B cell (primary cell): ENCODE measurements around the gene NOL3. TPM values are rescaled to one million over a fixed set of nuclear protein-coding genes. Genes with fewer than 3 reads are reported as not detected.

Experiments used
- ATAC-seq: fragments of 200-7000 bp; cut with Tn5 transposase; one replicate; pipeline ENCODE4 v1.10.0; 2021; ENCODE audit warnings: low read depth, mild to moderate bottlenecking, moderate number of reproducible peaks, moderate library complexity
- CTCF ChIA-PET: fragments of 350-600 bp; sonication (Branson Sonifier 250); formaldehyde crosslinking; loops from one replicate; lab custom pipeline; 2021; ENCODE audit warnings: antibody characterized with exemption, inconsistent platforms; lab: Charles Lee
- POLR2A ChIA-PET: fragments of 350-600 bp; sonication (Branson Sonifier 250); formaldehyde crosslinking; loops from one replicate; lab custom pipeline; 2021; ENCODE audit warnings: antibody characterized with exemption; lab: Charles Lee
- DNase-seq: peaks from one replicate; pipeline ENCODE4 v3.0.0; 2013
- H2AFZ ChIP-seq: 2 replicates; pipeline ENCODE4 v1.6.1; 2012; ENCODE audit warnings: mild to moderate bottlenecking, low read depth, low read length; ENCODE audit not compliant: insufficient read depth, poor library complexity, severe bottlenecking
- H3K27ac ChIP-seq, 2 donors: 1 replicate in 1 of 2; 2 replicates in 1 of 2; pipeline ENCODE4 v1.5.1; 2012 to 2013; ENCODE audit warnings: low read length in 2 of 2, mild to moderate bottlenecking in 2 of 2, moderate library complexity in 1 of 2
- H3K27me3 ChIP-seq, 4 experiments: fragments of 200-600 bp in 1 of 4; sonication (generic) in 1 of 4; replicated peaks in 1 of 4; 1 replicate in 2 of 4; 2 replicates in 2 of 4; pipeline versions ENCODE4 v1.6.1 to v1.7.0; 2013 to 2016; ENCODE audit warnings: low read length in 3 of 4, mild to moderate bottlenecking in 2 of 4, mixed read lengths in 1 of 4, moderate library complexity in 1 of 4; ENCODE audit not compliant: insufficient read depth in 4 of 4, control insufficient read depth in 3 of 4; ENCODE audit errors: control extremely low read depth in 1 of 4
- H3K36me3 ChIP-seq, 2 experiments: replicated peaks in 1 of 2; 1 replicate in 1 of 2; 2 replicates in 1 of 2; pipeline versions ENCODE4 v1.6.1 to v1.7.1; 2013; ENCODE audit warnings: low read length in 1 of 2; ENCODE audit not compliant: insufficient read depth in 2 of 2, control insufficient read depth in 1 of 2; ENCODE audit errors: control extremely low read depth in 1 of 2, extremely low read depth in 1 of 2
- H3K4me1 ChIP-seq, 2 donors: fragments of 200-600 bp in 1 of 2; sonication (generic) in 1 of 2; 1 replicate in 1 of 2; 2 replicates in 1 of 2; pipeline versions ENCODE4 v1.5.1 to v1.6.1; 2013 to 2017; ENCODE audit warnings: low read length in 2 of 2; ENCODE audit not compliant: control insufficient read depth in 2 of 2, insufficient read depth in 2 of 2
- H3K4me2 ChIP-seq: replicated peaks from 2 replicates; pipeline ENCODE3; 2012; ENCODE audit warnings: mild to moderate bottlenecking, low read depth, low read length; ENCODE audit not compliant: poor library complexity, severe bottlenecking
- H3K4me3 ChIP-seq, 5 experiments: fragments of 200-600 bp in 1 of 5; sonication (generic) in 1 of 5; 1 replicate in 3 of 5; 2 replicates in 2 of 5; pipeline versions ENCODE4 v1.5.1 to v1.7.0; 2011 to 2016; ENCODE audit warnings: low read length in 4 of 5, mild to moderate bottlenecking in 4 of 5, low read depth in 2 of 5, control low read depth in 1 of 5, moderate library complexity in 1 of 5; ENCODE audit not compliant: insufficient read depth in 1 of 5; ENCODE audit errors: control extremely low read depth in 1 of 5, extremely low read depth in 1 of 5
- H3K79me2 ChIP-seq: fragments of 200-600 bp; sonication (generic); one replicate; pipeline ENCODE4 v1.6.0; 2016; ENCODE audit warnings: low read length; ENCODE audit not compliant: control insufficient read depth, insufficient read depth
- H3K9ac ChIP-seq: fragments of 200-600 bp; sonication (generic); 2 replicates; pipeline ENCODE4 v1.6.1; 2017; ENCODE audit warnings: mild to moderate bottlenecking, low read length, moderate library complexity
- H3K9me3 ChIP-seq, 3 donors: one replicate each; pipeline versions ENCODE4 v1.6.1 to v1.7.1; 2013; ENCODE audit warnings: low read length in 2 of 3; ENCODE audit not compliant: control insufficient read depth in 2 of 3, insufficient read depth in 1 of 3; ENCODE audit errors: control extremely low read depth in 1 of 3
- H4K20me1 ChIP-seq: 2 replicates; pipeline ENCODE4 v1.6.0; 2012; ENCODE audit warnings: mild to moderate bottlenecking, low read length; ENCODE audit not compliant: insufficient read depth, control insufficient read depth, poor library complexity, severe bottlenecking
- H3K27ac Mint-ChIP-seq: one replicate; pipeline ENCODE4 v1.8.0; 2021; ENCODE audit warnings: mixed read lengths
- H3K27me3 Mint-ChIP-seq: one replicate; pipeline ENCODE4 v1.8.0; 2021; ENCODE audit warnings: mixed read lengths
- H3K4me1 Mint-ChIP-seq: one replicate; pipeline ENCODE4 v1.8.0; 2021; ENCODE audit warnings: mixed read lengths
- H3K4me3 Mint-ChIP-seq: one replicate; pipeline ENCODE4 v1.8.0; 2021; ENCODE audit warnings: mixed read lengths
- H3K9me3 Mint-ChIP-seq: one replicate; pipeline ENCODE4 v1.8.0; 2022; ENCODE audit warnings: mixed read lengths; ENCODE audit not compliant: insufficient read depth
- EZH2 ChIP-seq: IDR thresholded peaks from 2 replicates; pipeline ENCODE4 v1.6.1; 2012; ENCODE audit warnings: borderline replicate concordance, low read depth, mild to moderate bottlenecking, moderate library complexity, low read length; ENCODE audit not compliant: insufficient read depth, poor library complexity, severe bottlenecking
- WGBS: methylation state at CpG from one replicate; pipeline ENCODE4 v1.1.5; 2013; ENCODE audit warnings: missing lambda C conversion rate; ENCODE audit not compliant: insufficient coverage; 5-methylcytosine and 5-hydroxymethylcytosine counted together
- intact Hi-C: fragments of 100-400 bp; cut with micrococcal nuclease; formaldehyde crosslinking; loops from one replicate; pipeline ENCODE4 v1.10.0; 2022
- polyA plus RNA-seq: library from polyadenylated mRNA; depleted of rRNA; stranded (reverse); fragments of >200 nt; gene quantifications from 2 replicates; pipeline ENCODE4 v1.2.3, GENCODE V29; 2012
- total RNA-seq, 2 donors: library from RNA; stranded (reverse); fragments of 120-200 nt in 1 of 2; gene quantifications; 1 replicate in 1 of 2; 2 replicates in 1 of 2; pipeline versions ENCODE4 v1.2.3 to v1.2.4, GENCODE V29; 2013 to 2022
- TF ChIP-seq, protein P1 (sequence below): fragments of 200-600 bp; IDR thresholded peaks from one replicate; pipeline ENCODE4 v1.8.0; 2022; ENCODE audit warnings: antibody characterized with exemption, mild to moderate bottlenecking

Gene NOL3
- total and polyA plus RNA-seq, 2 donors (not counting 1 experiment from before 2014, with no cell fraction given) = 0.60 to 0.96 TPM

DNA sequence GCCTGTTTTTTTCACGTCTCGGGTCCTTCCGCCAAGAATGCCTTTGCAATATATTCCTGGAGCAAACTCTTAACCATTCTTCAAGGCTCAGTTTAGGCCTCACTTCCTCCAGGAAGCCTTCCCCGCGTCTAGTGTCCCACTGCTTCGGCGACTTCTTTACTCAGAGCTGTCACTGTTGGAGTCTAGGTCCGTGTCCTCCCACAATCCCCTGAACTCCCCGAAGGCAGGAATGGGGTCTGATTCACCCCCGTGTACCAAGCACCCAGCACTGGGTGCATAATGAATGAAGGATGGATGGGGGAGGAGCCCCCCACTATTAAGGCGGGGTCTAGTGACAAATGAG lies 12.9 kb downstream of the NOL3 start:
- POLR2A ChIA-PET = interaction anchor here (0.6 to 1.1 kb wide), 2 partner anchors 22 to 61 kb away, joined by 3 to 4 read pairs; no protein-coding TSS in a partner anchor
- H3K27me3 Mint-ChIP-seq = peaks cover 17% of the 10 kb centered on the region
- peak overlapping the region; percentile 88 for H2AFZ ChIP-seq

More for the DNA sequence above, 12.9 kb downstream of the NOL3 start:
- Histone ChIP-seq H3K9me3 (peaks cover 0 to 3% (median 0%) of the 10 kb centered on the region in 3 donors), H3K36me3 (no peaks in the 10 kb centered on the region), H3K27me3 (peaks cover 0 to 38% (median 8%) of the 10 kb centered on the region in 4 experiments), H4K20me1 (peaks cover 4% of the 10 kb centered on the region), H3K27ac (peak overlapping the region; percentile 76 to 96), H3K4me1 (peaks cover 25% of the 10 kb centered on the region in 2 donors), H3K4me2 (peak overlapping the region; percentile 99), H3K9ac (peak overlapping the region; percentile 86), H3K4me3 (peak overlapping the region; percentile 21 to 95 (median 69)), H3K79me2 (no peaks in the 10 kb centered on the region)
- H3K4me1 Mint-ChIP-seq = peaks cover 17% of the 10 kb centered on the region
- no peak overlapping the region for H3K27ac Mint-ChIP-seq
- TF ChIP-seq, protein P1, sequence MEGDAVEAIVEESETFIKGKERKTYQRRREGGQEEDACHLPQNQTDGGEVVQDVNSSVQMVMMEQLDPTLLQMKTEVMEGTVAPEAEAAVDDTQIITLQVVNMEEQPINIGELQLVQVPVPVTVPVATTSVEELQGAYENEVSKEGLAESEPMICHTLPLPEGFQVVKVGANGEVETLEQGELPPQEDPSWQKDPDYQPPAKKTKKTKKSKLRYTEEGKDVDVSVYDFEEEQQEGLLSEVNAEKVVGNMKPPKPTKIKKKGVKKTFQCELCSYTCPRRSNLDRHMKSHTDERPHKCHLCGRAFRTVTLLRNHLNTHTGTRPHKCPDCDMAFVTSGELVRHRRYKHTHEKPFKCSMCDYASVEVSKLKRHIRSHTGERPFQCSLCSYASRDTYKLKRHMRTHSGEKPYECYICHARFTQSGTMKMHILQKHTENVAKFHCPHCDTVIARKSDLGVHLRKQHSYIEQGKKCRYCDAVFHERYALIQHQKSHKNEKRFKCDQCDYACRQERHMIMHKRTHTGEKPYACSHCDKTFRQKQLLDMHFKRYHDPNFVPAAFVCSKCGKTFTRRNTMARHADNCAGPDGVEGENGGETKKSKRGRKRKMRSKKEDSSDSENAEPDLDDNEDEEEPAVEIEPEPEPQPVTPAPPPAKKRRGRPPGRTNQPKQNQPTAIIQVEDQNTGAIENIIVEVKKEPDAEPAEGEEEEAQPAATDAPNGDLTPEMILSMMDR = no peak
- no peak for TF ChIP-seq EZH2
- no peaks in the 10 kb centered on the region for H3K9me3 Mint-ChIP-seq
- no peak for ATAC-seq
- intact Hi-C loops = loop anchor here (1.0 kb wide), 4 partner anchors 9 to 154 kb away; partner anchors contain the start of genes CBFB, E2F4, FBXL8 and TMEM208
- WGBS = 30% methylated on average over 7 of the region's 11 CpGs
- CTCF ChIA-PET = interaction anchor here (1.1 to 2.9 kb wide), 4 partner anchors 14 to 28 kb away, joined by 5 to 11 read pairs (median 6); partner anchors contain the start of genes FBXL8, NOL3 and TRADD
- no peak overlapping the region for H3K4me3 Mint-ChIP-seq
- DNase-seq = no peak
